HG03039 (cell line): Measurements from ENCODE around the gene S100A4.

Experiments used
- ATAC-seq: cut with Tn5 transposase; IDR thresholded peaks from one replicate; pipeline ENCODE4 v1.9.1; 2021; ENCODE audit warnings: mild to moderate bottlenecking, moderate library complexity; ENCODE audit not compliant: unreplicated experiment

The S100A4 gene

DNA sequence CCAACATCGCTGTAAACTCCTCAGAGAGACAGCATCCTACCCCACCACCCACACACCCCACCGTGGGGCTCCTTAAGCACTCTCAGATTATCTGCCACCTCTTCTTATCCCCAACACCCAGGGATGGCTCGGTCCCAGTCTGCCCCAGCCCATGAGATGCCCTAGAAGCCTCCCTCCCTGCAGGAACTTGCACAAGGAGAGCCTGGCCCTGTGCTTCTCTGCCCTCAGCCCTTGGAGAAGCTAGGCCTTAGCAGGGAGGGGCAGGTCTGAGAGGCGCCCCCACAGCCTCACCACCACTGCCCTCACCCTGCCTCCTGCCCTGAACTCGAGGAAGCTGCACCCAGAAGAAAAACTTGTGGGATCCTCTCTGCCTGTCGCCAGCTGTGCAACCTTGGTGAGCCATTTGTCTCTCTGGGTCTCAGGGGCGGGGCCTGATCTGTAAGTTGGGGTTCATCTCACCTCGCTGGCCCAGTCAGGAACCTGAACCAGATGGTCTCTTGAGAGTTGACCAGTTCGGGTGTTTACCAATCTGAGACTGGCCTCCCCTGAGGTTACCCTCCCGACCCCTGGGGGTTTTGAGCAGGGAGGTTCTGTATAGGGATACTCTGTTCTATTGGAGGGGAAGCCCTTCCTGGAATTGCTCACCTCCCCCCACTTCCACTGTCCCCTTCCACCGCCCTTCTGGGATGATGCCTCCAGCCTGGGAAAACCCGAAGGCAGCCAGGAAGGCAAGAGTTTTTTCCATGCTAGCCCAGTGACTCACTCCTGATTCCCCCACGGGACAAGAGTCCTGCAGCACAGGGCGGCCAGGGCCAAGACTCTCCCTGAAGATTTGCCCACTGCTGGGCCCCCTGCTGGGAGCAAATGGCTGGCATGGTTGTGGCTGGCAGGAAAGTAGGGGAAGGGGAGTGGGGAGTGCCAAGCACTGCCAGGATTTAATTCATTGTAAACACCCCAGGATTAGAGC is 3.4 kb upstream of the S100A4 start, which contains the start of gene S100A3:
TSS of gene S100A3 (minus strand) at position 537 of the 967 bp plus-strand sequence. CDS start 773 bp downstream, outside the sequence.
- no peak for ATAC-seq

- no peak for ATAC-seq
Observed at GRCh38 chr1:153547560-153548551, 2.2 kb upstream of the S100A4 start.

GRCh38 chr1:153546796-153547559 is 1.4 kb upstream of the S100A4 start:
- ATAC-seq: no peak

DNA sequence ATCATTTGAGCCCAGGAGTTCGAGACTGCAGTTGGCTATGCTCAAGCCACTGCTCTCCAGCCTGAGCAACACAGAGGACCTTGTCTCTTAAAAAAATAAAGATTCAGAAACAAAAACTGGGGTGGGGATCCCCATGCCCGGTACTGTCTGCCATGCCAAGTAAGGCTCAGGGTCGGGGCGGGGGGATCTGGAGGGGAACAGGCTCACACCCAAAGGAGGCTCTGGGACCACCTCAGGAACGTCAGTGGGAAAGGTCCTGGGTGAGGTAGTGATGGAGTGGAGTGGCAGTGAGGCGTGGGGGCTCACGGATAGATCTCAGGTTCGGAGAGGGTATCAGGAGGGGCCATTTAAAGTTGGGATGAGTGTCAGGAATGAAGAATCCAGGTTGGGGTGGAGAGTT is 765 bp upstream of the S100A4 start:
- ATAC-seq: no peak

DNA sequence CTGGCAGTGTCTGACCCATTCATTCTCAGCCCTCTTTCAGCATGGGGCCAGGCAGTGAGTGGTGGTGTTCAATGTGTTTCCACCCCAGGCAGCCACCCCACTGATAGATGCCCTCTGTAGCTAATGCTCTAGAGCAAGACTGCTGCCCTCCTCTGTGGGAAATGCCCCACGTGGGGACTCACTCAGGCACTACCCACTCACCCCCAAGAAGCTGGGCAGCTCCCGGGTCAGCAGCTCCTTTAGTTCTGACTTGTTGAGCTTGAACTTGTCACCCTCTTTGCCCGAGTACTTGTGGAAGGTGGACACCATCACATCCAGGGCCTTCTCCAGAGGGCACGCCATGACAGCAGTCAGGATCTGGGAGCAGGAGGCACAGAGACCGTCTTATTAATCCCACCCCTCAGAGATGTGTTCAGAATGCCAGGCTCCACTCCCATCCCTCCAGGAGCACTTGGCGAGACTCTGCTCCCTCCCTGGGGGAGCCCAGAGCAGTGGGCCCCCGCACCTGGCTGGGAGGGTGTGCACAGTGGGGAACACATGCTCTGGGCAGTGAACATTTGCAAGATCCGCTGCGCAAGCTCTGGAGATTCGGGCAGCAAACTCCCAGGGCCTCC is 1.0 kb downstream of the S100A4 start:
- no peak for ATAC-seq

- no peak for ATAC-seq
Observed at GRCh38 chr1:153543736-153544135, 1.9 kb downstream of the S100A4 start.

DNA sequence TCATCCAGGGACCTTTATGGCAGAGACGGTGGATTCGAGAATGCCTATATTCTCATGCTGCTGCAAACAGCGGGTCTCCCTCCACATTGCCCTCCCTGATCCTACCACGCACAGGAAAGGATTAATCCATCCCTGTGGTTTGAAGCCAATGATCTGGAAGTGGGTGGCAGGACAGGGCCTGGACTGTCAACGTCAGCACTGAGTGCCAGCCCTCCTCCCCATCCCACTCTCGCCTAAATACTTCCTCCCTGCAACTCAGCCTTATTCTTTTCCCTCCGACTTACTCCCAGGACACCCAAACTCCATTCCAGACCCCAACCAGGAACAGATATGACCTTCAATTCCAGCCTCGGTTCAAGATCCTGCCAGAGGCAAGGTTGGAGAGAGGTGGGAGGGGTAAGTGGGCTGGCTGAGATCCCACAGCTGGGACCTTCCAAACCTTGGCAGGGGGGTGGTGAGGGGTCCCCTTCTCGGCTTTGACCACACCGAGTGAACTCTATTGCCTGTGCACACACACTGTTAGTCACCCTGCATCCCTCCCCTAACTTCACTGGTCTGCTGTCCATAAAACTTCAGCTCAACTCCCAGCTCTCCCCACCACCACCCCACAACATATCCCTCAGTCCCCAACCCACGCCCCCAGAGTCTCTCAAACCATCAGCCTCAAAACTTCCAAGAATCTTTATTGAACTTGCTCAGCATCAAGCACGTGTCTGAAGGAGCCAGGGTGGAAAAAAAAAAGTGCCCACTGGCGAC is 2.5 kb downstream of the S100A4 start:
- ATAC-seq: no peak

DNA sequence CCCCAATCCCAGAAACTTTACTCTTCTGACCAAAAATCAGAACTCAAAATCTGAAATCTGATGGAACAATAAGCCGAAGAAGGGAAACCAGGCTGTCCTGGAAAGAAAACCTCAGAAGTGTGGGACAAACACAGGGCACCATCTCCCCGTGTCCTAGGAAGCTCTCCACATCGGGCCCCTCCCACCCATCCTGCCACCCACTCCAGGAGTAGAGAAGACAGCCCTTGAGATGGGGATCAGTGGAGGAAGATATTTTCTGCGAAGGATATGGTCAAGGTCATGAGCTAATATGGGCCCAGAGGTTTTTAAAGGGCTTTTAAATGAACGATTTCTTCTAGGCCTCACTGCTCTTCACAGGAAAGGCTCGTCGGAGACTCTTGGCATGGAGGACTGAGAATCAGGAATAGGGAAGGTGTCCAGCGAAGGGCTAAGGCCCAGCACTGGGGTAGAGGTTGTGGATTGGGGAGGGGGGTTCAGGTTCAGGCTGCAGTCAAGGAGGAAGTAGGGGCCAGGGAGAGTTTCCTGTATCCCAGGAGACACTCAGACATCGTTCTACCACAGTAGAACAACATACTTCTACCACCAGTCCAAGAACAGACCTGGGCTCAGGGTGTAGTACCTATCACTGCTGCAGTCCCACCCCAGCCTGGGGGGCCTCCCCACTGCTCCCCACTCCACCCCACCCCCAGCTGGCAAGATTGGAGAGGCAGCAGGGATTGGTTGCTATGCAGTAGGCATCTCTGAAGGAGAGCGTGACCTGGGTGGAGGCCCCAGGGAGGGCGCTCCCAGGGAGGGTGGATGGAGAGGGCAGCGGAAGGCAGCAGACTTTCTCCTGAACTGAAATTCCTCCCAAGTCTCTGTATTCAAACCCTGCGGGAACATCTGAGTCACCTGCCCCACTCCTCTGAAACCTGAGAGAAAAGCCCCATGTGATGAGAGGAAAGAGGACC is 3.7 kb downstream of the S100A4 start:
- ATAC-seq: no peak

DNA sequence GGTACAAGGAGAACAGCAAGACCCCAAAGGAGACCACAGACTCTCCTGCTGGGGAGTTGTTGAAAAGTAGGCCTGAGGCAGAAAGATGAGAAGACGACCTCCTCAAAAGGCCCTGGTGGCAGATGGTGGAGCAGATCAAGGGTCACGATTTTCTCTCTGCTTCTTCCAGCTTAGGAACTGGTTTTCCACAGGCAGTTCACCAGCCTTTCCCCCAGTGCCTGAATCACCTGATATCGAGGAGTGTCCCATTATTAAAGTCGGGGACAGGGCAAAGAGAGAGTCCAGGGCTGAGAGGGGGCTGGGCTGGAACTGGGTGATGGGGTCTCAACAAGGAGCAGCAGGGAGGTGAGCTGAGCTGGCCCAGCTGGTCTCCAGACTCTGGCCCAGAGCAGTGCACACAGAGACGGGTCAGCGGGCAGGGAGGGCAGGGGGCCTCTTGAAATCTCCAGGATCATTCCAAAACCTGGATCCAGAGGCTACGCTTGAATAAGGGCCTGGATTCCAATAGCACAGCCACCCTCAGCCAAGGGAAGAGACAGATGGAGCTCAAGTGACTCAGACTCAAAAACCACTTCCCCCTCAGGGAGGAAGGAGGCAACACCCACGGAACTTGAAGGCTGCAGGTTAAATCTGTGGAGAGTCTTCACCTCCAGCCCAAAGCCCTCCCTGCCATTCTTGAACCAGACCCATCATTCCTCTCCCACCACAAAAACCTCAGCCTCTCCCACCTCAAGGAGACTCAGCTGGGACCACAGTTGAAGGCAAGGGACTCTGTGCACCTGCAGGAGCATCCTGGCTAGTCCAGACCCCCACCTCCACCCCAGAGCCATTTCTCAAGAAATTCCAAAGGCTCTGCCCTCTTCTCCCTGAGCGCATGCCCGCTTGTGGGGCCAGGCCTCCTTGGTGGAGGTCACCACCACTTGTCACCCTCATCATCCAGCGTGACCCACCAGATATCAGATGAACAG is 4.9 kb downstream of the S100A4 start, which contains the start of gene S100A5:
TSS of gene S100A5 (minus strand) at position 541 of the 968 bp plus-strand sequence. CDS start 743 bp downstream, outside the sequence.
- ATAC-seq: no peak

DNA sequence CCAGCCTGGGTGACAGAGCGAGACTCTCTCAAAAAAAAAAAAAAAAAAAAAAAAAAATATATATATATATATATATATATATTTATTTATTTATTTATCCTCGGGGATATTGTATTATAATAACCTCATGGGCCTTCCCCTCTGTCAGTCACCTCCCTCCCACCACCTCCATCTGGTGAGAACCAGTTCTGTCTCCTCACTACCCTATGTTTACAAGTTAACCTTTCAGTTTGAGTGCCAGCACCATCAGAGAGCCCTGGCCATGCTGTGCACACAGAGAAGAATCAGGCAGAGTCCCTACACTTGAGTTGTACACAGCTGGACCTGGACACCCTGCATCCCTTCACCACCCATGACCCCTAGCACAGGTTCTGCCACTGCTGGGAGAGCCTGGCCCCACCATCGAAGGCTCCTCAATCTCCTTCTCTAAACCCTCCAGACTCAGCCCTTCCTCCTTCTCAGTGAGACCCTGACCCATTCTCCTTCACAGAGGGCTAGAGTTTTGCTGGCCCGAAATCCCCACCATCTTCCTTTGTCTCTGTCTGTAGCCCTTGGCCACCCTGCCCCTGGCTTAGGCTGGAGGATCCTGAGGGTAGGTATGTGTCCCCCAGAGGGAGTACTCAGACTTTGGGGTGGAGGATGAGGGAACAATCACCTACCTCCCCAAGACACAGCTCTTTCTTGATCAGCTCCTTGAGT is 6.1 kb downstream of the S100A4 start:
- ATAC-seq: no peak

- ATAC-seq: no peak
Observed at GRCh38 chr1:153538315-153538821, 7.2 kb downstream of the S100A4 start.

DNA sequence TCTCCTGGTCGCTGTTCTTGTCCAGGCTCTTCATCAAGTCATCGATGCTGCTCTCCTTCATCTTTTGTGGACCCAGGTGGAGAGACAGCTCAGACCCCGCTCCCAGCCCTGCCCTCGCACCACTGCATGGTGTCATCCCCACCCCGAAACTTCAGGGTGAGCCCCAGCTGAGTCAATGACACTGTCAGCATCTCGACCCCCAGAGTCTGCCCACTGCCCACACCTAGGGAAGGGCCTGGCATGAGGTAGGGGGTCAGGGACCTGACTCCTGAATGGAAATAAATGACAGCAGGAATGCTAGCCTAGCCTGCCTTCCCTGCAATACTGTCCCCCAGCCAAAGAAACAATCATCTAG is 8.3 kb downstream of the S100A4 start:
- no peak for ATAC-seq

DNA sequence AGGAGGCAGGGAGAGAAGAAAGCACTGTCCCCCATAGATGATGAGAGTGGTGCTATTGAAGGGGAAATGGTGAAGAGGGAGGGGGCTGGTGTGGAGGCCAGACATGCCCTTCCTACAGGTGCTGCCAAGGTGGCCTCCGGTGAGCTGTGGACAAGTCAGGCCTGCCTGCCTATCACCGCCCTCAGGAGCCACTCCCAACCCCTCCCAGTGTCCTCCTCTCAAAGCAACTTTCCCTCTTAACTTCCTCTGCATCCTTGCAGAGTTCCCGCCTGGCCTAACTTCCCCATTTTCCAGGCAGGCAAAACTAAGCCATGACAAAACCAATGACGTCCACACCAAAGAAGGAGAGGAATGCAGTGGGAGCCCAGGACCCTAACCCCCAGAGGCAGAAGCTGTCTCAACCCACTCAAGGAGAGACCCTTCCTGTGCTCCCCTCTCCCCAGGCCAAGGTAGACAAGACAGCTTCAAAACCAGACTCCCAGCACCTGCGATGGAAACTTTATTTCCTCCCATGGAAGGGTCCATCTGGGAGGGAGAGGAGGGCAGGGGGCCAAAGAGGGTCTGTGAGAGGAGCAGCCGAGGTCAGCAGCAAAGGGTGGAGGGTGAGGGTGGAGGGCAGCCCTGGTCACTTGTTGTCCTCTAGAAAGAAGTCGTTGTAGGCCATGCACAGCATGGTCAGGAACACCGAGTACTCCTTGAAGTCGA is 8.8 kb downstream of the S100A4 start:
- no peak for ATAC-seq

DNA sequence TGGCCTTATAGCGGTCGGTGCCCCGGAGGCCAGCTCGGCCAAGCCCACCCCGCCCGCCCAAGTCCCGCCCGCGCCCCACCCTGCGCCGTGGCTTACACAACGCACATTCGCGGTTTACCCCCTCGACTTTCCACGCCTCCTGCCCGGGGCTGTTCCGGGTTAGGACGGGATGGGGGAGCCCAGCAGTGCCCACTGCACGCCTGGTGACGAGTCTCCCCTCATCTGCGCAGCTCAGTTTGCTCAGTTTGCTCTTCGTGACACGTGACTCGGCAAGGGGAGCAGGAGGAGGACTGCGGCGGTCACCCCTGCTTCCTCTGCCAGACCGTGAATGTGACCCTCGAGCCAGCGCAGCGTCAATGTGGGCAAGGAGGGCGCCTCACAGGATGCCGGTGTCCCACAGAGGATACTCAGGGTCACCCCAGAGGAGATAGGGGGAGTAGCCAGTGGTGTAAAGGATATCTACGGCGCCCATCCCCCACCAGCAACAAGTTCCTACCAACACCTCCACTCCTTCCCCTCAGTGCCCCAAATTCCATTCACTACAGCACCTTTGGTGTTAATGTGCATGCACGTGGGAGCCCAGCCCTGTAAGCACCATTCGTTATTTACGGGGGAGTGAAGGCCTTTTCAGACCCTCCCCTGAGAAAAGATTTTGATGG is 9.5 kb downstream of the S100A4 start:
- no peak for ATAC-seq
